HS-5 (cell line): ENCODE measurements around the gene POTED.
"Not testable (repeated sequence)": the region's sequence is repeated elsewhere in the genome, so short reads cannot be mapped to it uniquely, and the experiment has no call there.

Source experiments
- DNase-seq: peaks from one replicate; pipeline ENCODE4 v3.0.0-alpha.2; 2012; ENCODE audit warnings: low read depth

POTED gene

DNA sequence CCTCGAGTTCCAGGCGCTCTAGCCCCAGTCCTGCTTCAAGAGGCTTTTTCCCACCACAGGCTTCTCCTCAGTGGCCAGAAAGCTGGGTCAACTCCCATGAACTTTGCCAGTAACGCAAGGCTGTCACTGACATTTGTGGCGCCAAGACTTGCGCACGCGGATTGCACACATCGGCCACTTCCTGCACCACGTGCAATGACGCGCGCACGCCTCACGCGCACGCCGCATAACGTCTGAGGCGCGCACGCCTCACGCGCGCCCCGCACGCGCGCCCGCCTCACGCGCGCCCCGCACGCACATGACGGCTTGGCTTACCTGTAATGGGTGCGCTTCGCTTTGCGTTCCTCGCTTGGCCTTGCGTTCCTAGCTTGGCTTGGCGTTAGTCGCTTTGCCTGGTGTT, at the start of gene POTED:
TSS of gene POTED (plus strand) at position 301 of the 400 bp plus-strand sequence. CDS start 452 bp downstream, outside the sequence.
- DNase-seq, result not testable (repeated sequence)

DNA sequence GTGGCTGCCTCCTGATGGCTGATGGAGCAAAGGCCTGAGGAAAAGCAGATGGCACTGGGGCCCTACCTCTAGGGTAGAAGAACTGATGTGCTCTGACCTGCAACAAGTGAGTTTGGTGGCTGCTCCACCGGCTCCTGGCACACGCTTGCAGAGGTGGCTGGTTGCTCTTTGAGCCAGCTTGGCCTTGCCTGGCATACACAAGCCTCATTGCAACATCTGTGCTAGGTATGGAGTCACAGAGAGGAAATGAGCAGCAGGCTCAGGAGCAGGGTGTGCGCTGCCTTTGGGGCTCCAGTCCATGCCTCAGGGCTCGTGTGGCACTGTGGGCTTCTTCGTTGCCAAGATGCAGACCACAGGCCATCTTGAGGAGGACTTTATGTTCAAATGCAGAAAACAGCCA, 40.5 kb downstream of the POTED start:
- not testable (repeated sequence) for DNase-seq

DNA sequence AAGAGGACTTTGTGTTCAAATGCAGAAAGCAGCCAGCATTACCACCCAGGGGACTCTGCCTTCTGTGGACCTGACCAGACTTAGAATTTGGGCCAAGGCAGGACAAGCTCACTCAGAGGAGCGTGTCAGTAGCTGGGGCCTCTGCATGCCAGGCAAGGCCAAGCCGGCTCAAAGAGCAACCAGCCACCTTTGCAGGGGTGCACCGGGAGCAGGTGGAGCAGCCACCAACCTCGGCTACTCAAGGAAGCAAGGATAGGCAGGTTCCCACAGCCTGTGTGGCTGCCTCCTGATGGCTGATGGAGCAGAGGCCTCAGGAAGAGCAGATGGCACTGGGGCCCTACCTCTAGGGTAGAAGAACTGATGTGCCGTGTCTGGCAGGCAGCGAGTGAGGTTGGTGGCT, 42.2 kb downstream of the POTED start:
- DNase-seq, result not testable (repeated sequence)
